ENCODE measurements around the gene LRATD1. TPM values are rescaled to one million over a fixed set of nuclear protein-coding genes. Genes with fewer than 3 reads are reported as not detected.

The LRATD1 gene
- total and polyA plus RNA-seq, 2 donors (not counting 1 experiment from before 2014, with no cell fraction given): 0.99 to 1.8 TPM

GRCh38 chr2:14681608-14682007, 49.1 kb downstream of the LRATD1 start:
- H3K9ac ChIP-seq (ENCODE audit: insufficient read depth, low read length): no peak overlapping the region
- no peak overlapping the region for H2AFZ ChIP-seq (ENCODE audit: low read length)
- H3K36me3 ChIP-seq (ENCODE audit: control insufficient read depth, insufficient read depth, low read length): no peaks in the 10 kb centered on the region
- H3K27ac ChIP-seq (ENCODE audit: insufficient read depth, low read length): no peak overlapping the region
- no peaks in the 10 kb centered on the region for H3K79me2 ChIP-seq (ENCODE audit: control insufficient read depth, insufficient read depth, low read length)
- H3K4me2 ChIP-seq (ENCODE audit: extremely low read depth, insufficient read depth, low read length): no peak overlapping the region
- no peaks in the 10 kb centered on the region for H3K27me3 ChIP-seq (ENCODE audit: control insufficient read depth, insufficient read depth, low read length)
- H3K9me3 ChIP-seq (ENCODE audit: control insufficient read depth, insufficient read depth, low read depth, low read length): no peaks in the 10 kb centered on the region
- TF ChIP-seq EZH2 (IDR thresholded peaks at IDR 0.05; ENCODE audit: low read length, missing control alignments) (no peak), CTCF (conservative IDR thresholded peaks at IDR 0.05 in 1 of 2, IDR thresholded peaks at IDR 0.05 in 1 of 2; ENCODE audit: low read depth in 1 of 2, low read length in 2 of 2) (no peak)
- DNase-seq (ENCODE audit: low read depth in 2 of 2): no peak
- H4K20me1 ChIP-seq (ENCODE audit: control insufficient read depth, extremely low read depth, insufficient read depth, low read length): no peaks in the 10 kb centered on the region
- no peak overlapping the region for H3K4me3 ChIP-seq (replicated peaks in 1 of 4; ENCODE audit: control extremely low read depth in 1 of 4, insufficient read depth in 1 of 4, low read depth in 3 of 4, low read length in 4 of 4)
- H3K4me1 ChIP-seq (ENCODE audit: control insufficient read depth, extremely low read depth, insufficient read depth, low read length): no peaks in the 10 kb centered on the region

Data from fibroblast of lung (primary cell).